ENCODE data around the gene IL32.
"Not testable (repeated sequence)": the region's sequence is repeated elsewhere in the genome, so short reads cannot be mapped to it uniquely, and the experiment has no call there.

IL32 gene

GRCh38 chr16:3051494-3051893, 13.9 kb upstream of the IL32 start:
- DNase-seq (ENCODE audit: low spot score) = no peak

- DNase-seq (ENCODE audit: low spot score) = not testable (repeated sequence)
Observed at GRCh38 chr16:3052571-3053329, 12.7 kb upstream of the IL32 start.

GRCh38 chr16:3053330-3053710, 12.1 kb upstream of the IL32 start:
- not testable (repeated sequence) for DNase-seq (ENCODE audit: low spot score)

GRCh38 chr16:3054965-3055733, 10.3 kb upstream of the IL32 start:
- DNase-seq (ENCODE audit: low spot score) = no peak

GRCh38 chr16:3055734-3056115, 9.7 kb upstream of the IL32 start:
- DNase-seq (ENCODE audit: low spot score) = not testable (repeated sequence)

- no peak for DNase-seq (ENCODE audit: low spot score)
Observed at GRCh38 chr16:3056336-3057180, 8.9 kb upstream of the IL32 start.

- no peak for DNase-seq (ENCODE audit: low spot score)
Observed at GRCh38 chr16:3057181-3058138, 8.0 kb upstream of the IL32 start.

GRCh38 chr16:3058139-3059030, 7.1 kb upstream of the IL32 start:
- no peak for DNase-seq (ENCODE audit: low spot score)

- peak; percentile 89 for DNase-seq (ENCODE audit: low spot score)
Observed at GRCh38 chr16:3059041-3059722, 6.3 kb upstream of the IL32 start.

GRCh38 chr16:3059723-3060242, 5.7 kb upstream of the IL32 start:
- DNase-seq (ENCODE audit: low spot score) = no peak

GRCh38 chr16:3060339-3061127, 4.9 kb upstream of the IL32 start:
- no peak for DNase-seq (ENCODE audit: low spot score)

- no peak for DNase-seq (ENCODE audit: low spot score)
Observed at GRCh38 chr16:3062553-3062952, 2.9 kb upstream of the IL32 start.

- no peak for DNase-seq (ENCODE audit: low spot score)
Observed at GRCh38 chr16:3063625-3064386, 1.6 kb upstream of the IL32 start.

GRCh38 chr16:3065742-3066439, 451 bp downstream of the IL32 start:
- no peak for DNase-seq (ENCODE audit: low spot score)

- no peak for DNase-seq (ENCODE audit: low spot score)
Observed at GRCh38 chr16:3066440-3066748, 954 bp downstream of the IL32 start.

GRCh38 chr16:3068487-3068886, 3.0 kb downstream of the IL32 start:
- DNase-seq (ENCODE audit: low spot score) = no peak

GRCh38 chr16:3069146-3069545, 3.7 kb downstream of the IL32 start:
- not testable (repeated sequence) for DNase-seq (ENCODE audit: low spot score)
